NCI-H2196 (cell line): Measurements from ENCODE around the gene JAML.

ENCODE experiments used
- DNase-seq: peaks from one replicate; lab custom pipeline; 2025; ENCODE audit not compliant: unreplicated experiment; lab: John Stamatoyannopoulos, UW

Gene JAML, protein sequence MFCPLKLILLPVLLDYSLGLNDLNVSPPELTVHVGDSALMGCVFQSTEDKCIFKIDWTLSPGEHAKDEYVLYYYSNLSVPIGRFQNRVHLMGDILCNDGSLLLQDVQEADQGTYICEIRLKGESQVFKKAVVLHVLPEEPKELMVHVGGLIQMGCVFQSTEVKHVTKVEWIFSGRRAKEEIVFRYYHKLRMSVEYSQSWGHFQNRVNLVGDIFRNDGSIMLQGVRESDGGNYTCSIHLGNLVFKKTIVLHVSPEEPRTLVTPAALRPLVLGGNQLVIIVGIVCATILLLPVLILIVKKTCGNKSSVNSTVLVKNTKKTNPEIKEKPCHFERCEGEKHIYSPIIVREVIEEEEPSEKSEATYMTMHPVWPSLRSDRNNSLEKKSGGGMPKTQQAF

DNA sequence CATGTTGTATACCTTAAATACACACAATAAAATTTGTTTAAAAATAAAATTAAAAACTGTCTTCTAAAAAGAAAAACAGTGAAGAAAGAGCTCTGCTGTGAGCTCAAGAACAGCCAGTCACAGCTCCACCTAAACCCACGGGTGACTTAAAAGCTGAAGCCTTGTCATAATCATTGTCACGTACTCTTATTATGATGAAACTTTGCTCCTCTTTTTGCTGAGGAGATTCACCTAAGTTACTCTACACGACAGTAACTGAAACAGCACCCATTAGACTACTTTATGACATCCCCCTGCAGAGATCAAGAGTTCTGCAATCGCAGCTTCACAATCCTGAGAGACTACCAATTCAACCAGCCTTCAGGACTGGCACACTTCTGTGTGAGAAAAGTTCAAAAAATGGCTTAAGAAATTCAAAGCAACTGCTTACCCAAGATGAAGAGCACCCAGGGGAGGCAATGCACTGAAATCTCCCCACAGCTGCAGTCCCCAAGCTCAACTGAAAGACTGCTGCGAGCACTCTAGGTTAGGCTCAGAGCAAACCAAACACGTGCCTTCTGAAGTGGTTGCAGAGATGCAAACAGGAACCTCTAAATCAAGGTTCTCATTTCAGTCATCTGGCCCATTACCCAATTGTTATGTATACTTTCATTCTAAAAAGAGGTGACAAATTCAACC is at the start of gene JAML:
Gene JAML (minus strand): TSS at position 501 of the 678 bp plus-strand sequence. CDS start 10,145 bp downstream, outside the sequence.
- no peak for DNase-seq

DNA sequence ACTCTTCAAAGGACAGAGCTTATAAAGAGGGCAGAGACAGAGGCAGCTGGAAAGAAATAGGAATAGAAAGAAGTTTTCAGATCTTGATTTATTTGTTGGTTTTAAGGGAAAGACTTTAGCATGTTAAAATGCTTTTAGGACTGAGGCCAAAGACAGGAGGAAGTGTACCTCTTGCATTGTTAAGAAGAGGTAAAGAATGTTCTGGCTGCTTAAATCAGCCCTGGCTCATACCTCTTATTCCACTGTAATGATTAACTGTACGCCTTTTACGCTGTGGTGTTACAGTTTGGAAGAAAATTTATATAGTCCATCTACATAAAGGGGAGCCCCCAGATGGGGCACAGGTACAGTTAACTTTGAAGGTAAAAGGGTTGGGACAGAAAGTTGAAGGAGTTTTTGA is 49.4 kb upstream of the JAML start:
- DNase-seq = no peak

DNA sequence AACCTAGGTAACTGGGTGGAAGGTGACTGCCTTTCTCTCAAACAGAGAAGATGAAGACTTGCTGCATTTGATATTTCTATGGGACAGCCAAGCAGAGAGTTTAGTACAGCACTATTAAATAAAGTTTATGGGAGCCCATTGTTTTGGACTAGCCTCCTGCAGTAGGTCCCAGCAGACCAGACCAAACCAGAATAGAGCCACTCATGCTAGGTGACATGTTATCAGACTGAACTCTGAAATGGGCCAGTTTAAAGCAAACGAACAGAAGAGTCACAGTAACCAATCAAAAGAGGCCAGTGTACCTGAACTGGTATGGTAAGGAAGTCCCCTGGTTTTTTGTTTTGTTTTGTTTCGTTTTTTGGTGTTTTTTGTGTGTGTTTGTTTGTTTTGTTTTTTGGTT is 47.2 kb upstream of the JAML start:
- DNase-seq = no peak

DNA sequence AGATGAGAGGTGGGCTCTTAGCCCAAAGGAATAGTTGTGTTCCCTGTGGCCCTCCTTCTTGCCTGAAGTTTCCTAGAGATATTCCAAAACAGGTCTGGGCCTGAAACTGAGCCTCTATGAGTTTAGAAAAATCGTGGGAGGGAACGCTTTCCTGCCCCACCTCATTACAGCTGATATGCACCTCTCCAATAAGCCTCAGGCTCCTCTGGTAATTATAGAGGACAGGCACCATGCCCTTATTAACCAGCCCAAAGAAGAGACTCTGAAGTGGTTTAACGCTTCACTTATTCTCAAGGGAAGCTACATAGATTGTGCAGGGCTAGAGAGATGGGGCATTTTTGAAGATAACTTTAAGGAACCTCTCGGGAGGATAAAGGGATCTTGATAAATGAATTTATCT is 42.7 kb upstream of the JAML start:
- DNase-seq = no peak

DNA sequence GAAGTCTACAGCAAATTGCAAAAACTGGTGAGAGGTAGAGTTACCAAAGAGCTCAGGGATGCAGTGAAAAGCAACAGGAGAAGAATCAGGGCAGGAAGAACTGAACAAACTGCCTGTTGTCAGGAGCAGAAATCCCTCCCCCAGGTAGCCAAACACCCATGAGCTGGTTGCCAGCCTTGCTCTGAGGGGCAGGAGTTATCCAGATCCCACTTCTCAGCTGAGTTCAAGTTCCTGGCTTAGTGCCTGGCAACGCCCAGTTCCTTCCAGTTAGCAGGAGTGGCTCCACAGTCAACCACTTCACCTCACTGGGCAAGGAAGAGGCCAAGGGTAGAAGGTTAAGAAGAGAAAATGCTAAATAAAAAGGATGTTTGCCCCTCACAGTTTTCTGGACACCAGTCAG is 41.1 kb upstream of the JAML start:
- DNase-seq = peak; percentile 39

DNA sequence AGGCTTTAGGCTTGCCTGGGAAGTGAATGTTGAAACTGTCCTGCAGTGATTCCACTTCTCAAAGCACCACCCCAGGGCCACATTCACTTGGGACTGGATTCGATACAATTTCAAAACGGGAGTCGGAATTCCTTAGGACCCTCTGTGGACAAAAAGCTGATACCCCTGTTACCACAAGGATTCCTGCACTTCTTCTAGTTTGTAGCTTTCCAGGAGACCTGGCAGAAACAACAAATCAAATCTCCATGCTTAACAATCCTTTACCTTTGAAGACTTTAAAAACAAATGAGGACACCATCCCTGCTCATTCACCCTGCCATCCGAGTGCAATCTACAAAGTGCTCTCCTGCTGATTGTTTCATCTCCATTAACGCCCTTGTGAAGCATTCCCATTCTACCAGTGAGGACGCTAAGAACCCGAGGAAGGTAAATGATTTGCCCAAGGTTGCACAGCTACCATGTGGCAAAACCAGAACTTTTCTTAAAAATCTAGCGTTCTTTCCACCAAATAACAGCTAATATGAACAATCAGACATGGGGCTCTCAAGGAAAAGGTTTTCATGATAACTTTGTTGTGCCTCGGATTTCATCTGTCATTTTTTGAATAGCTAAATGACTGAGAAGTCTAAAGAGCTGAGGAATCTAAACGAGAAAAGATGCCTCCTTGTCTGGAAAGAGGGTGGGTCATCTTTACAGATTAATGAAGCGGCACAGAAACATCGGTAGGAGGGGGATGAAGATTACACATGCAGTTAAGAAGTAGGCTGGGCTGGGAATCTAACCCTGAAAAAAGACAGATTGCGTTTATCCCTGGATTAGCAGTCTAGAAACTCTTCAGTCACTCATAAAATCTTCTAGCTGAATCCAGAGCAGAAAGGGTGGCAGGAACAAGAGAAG is 40.0 kb upstream of the JAML start:
- DNase-seq = no peak

DNA sequence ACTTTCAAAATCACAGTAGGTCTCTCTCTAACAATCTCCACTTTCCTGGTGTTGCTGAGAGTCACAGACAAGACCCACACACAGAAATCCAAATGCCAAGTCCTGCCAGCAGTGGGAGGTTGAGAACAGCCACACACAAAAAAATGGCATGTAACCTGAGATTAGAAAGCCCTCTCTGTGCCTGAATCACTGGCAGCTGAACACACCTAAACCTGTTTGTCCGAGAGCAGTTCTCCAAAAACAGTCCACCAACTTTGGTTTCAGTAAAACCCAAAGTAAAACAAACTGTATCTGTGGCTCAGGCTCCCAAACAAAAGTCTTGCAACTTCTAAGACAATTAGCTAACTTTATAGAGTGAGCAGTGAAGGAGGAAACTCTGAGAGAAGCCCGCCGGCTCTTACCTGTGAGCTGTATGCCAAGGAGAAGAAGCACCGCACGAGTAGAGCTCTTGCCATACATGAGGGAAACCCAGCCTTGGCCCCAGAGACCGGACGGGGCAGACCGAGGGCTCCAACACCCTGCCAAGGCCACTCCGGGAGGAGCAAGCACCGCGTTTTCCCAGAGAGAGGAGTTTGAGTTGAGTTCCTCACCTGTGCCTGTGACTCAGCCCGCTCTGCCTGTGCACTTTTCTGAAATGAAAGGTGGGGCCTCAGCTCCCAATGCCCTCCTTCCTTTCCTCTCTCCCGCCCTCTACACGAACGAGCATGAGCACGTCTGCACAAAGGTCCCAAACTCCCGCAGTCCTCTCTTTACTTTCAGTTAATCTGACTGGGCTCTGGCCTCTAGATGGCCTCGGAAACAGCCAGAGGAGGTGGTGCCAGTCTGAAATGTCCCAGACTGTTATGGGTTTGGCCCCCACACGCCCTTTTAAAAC is 39.1 kb upstream of the JAML start, which contains the start of gene MPZL2:
Gene MPZL2 (minus strand): TSS at position 603 of the 874 bp plus-strand sequence. CDS start 144 bp downstream, at position 459.
- no peak for DNase-seq

DNA sequence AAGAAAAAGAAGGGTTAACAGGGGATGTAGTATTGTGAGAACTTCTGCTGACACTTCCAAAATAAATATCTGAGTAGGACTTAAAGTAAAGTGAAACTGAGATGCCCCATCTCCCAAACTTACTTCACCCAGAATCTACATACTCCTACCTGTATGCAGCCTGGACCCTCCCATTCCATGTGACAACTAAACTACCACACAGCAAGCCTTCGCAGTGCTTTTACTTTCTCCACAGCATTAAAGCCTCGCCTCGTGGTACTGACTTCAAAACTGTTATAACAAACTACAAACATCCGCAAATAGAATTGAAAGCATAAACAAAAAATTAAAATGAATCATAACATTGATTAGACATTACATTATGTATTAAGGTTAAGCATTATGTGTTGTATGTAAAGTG is 38.3 kb upstream of the JAML start:
- DNase-seq = no peak

DNA sequence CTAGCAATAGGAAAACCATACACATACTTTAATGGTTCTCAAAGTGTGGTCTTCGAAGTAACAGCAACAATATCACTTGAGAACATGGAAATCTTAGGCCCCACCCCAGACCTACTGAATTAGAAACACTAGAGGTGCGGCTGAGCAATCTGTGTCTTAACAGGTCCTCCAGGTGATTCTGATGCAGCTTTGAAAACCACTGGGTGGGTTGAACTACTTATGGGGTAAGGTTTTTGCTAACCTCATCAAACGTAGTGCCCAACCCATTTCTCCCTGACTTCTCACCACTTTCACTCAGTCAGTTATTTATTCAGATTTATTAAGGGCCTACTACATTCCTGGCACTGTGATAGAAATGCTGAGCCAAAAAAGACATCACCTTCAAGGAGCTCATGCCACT is 35.5 kb upstream of the JAML start:
- no peak for DNase-seq

DNA sequence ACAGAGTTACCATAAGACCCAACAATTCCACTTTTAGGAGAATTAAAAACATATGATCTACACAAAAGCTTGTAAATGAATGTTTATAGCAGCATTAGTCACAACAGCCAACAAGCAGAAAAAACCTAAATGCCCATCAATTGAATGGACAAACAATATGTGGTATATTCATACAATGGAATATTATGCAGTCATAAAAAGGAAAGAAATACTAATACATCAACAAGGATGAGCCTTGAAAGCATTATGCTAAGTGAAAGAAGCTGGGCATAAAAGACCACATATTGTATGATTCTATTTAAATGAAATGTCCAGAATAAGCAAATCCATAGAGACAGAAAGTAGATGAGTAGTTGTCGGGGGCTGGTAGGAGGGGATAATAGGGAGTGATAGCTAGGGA is 34.3 kb upstream of the JAML start:
- no peak for DNase-seq

DNA sequence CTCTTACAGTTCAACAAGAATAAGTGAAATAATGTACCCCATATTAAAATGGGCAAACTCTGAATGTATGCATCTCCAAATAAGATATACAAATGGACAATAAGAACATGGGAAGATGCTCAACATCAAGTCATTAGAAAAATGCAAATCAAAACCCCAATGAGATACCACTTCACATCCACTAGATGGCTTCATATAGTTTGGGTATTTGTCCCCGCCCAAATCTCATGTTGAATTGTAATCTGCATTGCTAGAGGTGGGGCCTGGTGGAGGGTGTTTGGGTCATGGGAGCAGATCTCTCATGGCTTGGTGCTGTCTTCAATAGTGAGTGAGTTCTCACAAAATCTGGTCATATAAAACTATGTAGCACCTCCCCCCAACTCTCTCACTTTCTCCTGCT is 33.6 kb upstream of the JAML start:
- DNase-seq = no peak

DNA sequence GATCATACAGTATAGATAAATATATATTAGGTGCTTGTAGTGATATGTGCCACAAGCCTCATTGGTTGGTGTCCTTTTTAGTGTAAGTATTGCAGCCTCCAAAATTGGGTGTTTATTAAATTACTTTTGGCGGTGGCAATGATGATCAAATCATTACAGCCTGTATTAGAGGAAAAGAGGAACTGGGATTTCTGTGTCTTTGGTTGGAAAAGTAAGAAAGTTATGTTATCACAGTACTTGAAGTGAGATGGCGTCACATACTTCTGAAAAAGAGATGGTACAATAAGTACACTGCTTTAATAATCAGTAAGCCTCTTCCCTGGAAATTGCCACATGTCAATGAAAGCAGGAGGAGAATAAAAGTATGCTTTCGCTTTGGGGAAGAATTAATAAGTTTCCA is 27.9 kb upstream of the JAML start:
- DNase-seq = no peak

DNA sequence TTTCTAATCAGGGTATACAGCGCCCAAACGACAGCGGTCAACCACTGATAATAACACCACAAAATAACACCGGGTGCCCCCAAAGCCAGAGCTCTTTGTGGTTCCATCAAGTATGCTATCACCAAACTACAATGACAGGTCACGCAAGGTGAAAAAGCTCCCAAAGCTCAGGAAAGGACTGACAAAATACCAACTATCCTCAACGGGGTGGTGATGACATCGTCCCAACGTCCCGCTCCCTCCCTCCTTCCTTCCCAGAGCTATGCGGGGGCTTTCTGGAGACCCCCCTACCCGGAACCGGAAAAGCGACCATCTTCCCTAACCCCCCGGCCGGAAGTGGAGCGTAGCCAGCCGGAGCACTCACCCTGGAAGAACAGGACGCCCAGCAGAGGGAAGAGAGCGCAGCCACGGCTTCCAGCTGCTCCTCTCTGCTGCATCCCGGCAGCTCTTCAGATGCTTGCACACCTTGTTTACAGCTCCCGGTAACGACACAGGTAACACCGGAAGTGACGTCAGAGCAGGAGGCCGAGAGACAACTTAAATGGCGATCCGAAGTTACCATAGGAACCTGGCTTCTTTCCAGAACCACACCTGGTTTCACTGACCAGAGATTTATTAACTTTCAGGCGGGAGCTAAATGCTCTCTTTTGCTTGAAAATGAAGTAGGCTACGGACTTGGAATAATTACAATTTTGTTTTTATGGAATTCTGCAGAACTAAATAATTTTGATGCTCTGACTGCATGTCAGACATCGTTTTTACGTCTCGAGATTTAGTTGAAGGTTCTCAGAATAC is 27.2 kb upstream of the JAML start, which contains the start of gene MPZL3:
Gene MPZL3 (minus strand): TSS at position 508 of the 795 bp plus-strand sequence. CDS start 71 bp downstream, at position 437.
- peak; percentile 99 for DNase-seq

DNA sequence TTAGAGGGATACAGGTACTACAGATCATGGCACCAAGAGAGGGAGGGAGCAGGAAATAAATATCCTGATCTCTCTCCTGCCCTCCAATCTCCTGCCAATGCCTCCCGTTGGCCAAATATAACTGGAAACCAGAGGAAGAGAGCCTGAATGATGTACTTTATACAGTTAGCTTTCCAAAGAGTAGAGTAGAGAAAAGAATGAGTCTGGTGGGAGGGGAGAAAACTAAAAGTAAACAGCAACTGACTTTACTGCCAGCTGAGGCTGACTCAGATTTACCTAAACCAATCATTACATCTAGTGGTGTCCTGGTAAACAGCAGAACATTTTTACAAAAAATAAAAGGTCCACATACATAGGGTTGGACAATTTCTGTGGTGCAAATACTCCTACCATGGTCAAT is 22.2 kb upstream of the JAML start:
- no peak for DNase-seq

DNA sequence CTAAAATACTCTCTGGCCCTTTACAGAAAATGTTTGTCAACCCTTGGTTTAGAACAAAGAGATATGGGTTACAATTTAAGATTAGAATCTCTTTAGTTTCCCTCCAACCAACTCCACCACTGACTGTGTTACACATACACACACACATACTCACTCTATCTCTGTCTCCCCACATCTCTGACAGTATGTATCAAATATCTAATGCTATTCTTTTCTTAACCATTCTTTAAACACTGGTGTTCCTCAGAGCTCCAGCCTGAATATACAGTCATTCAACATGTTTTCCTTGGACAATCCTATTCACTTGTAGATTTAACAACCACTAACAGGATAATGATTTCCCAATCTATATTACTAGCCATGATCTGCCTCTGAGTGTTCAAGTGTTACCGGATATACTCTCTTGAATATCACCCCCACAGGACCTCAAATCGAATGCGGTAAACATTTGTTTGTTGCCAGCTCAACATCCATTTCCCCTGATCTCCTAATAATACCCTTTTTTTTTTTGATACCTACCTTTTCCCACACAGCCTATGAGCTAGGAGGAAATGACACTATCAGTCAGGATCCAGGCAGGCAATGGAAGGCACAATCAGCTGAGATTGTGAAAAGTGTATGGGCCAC is 21.2 kb upstream of the JAML start:
- DNase-seq = no peak

DNA sequence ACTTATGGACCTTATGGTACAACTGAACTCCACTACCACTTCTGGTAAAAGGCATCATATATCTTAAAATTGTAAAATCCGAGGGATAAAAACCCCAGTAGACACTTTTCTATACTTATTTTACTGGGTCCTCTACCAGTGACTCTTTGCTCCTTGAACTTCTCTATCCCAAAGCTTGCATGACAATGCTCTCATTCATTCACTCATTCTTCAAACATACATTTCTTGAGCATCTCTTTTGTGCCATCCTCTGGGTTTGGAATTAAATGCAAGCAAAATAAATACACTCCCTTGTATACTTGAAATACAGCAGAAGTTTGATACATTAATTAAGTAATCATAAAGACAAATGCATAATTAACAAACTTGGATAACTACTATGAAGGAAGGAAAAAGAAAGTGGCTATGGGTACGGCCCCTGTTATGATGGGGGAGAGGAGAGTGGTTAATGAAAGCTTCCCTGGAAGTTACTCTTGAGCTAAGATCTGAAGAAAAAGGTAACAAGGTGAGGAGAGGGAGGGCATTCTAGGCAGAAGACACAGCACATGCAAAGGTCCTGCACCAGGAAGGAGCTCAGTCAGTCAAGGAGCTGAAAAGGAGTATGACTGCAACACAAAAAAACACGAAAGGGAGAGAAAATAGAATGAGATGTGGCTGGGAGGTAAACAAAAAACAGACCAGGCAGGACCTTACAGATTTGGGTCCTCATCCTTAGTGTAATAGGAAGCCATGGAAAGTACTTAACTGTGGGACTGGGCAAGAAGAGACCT is 19.4 kb upstream of the JAML start:
- DNase-seq = no peak

DNA sequence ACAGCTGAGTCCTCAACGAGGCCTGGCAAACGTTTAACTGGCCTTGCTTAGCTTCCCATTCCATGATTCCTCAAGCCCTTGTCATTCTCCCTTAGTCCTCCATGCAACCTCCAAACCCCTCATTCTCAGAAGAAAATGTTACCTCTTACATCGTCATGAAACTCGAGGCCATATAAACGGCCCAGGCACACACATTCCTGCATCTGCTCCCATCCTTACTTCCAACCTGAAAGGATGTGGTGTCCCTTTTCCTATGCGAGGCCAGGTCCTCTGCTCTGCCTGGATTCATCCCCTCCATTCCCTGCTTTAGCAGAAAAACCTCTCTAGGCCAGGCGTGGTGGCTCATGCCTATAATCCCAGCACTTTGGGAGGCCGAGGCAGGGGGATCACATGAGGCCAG is 18.4 kb upstream of the JAML start:
- DNase-seq = no peak

DNA sequence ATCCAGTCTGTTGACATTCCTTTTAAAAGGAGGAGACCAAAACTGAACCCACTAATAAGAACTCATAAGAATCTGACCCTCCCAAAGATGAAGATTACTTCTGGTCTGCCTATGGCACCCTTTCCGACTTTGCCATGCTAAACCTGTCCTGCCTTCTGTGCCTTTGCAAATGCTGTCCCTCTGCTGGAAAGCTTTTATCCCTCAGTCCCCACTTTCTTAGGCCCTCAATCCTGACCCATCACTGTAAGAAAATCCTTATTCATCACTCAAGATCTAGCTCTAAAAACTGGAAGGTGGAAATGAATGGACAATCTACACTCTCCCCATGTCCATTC is 16.9 kb upstream of the JAML start:
- DNase-seq = no peak
